Adrenal gland (tissue), 12 donors: Measurements from ENCODE around the gene ALLC. TPM values are rescaled to one million over a fixed set of nuclear protein-coding genes. Genes with fewer than 3 reads are reported as not detected.

Source experiments
- DNase-seq, 7 donors: peaks; one replicate each; pipeline ENCODE4 v3.0.0-alpha.2; 2019 to 2020
- H3K27ac ChIP-seq, 5 donors: fragments of 200-600 bp; sonication (generic) in 4 of 5; 1 replicate in 3 of 5; 2 replicates in 2 of 5; pipeline versions ENCODE4 v1.5.1 to v1.8.0; 2016 to 2020; ENCODE audit warnings: mild to moderate bottlenecking in 1 of 5
- H3K27me3 ChIP-seq: fragments of 200-600 bp; 2 replicates; pipeline ENCODE4 v1.8.0; 2021
- H3K36me3 ChIP-seq, 2 donors: fragments of 200-600 bp; replicated peaks in 1 of 2; 1 replicate in 1 of 2; 2 replicates in 1 of 2; pipeline versions ENCODE4 v1.5.1 to v1.8.0; 2018 to 2022
- H3K4me1 ChIP-seq, 2 donors: fragments of 200-600 bp; replicated peaks in 1 of 2; 1 replicate in 1 of 2; 2 replicates in 1 of 2; pipeline versions ENCODE4 v1.5.1 to v1.8.0; 2018 to 2021
- H3K4me3 ChIP-seq, 4 donors: fragments of 200-600 bp; sonication (generic) in 3 of 4; one replicate each; pipeline ENCODE4 v1.5.1; 2016 to 2018
- H3K9me3 ChIP-seq, 3 donors: fragments of 200-600 bp; sonication (generic) in 1 of 3; replicated peaks in 1 of 3; 1 replicate in 2 of 3; 2 replicates in 1 of 3; pipeline versions ENCODE4 v1.5.1 to v1.8.0; 2016 to 2021
- CTCF ChIP-seq, 6 experiments: fragments of 450-650 bp in 4 of 6; fragments of 200-600 bp in 2 of 6; sonication (generic) in 1 of 6; IDR thresholded peaks; 1 replicate in 5 of 6; 2 replicates in 1 of 6; pipeline versions ENCODE4 v1.5.1 to v1.8.0; 2016 to 2021; ENCODE audit warnings: antibody characterized with exemption in 6 of 6, mild to moderate bottlenecking in 2 of 6, moderate library complexity in 1 of 6
- POLR2A ChIP-seq, 2 donors: fragments of 450-650 bp; IDR thresholded peaks; one replicate each; pipeline ENCODE4 v1.6.1; 2017; ENCODE audit warnings: antibody characterized with exemption in 2 of 2, mild to moderate bottlenecking in 2 of 2, moderate library complexity in 1 of 2
- WGBS, 4 donors: extraction: QIAGEN DNeasy Blood & Tissue Kit in 2 of 4; methylation state at CpG; one replicate each; pipeline versions ENCODE4 v1.1.5 to v1.1.7; 2013 to 2017; 5-methylcytosine and 5-hydroxymethylcytosine counted together
- intact Hi-C, 2 donors: fragments of 100-400 bp; cut with DNase I; formaldehyde crosslinking; loops; one replicate each; pipeline versions ENCODE4 v1.14.1 to v1.15.0; 2022 to 2023
- polyA plus RNA-seq, 3 donors: library from polyadenylated mRNA; stranded (reverse); fragments of 200-250 nt in 2 of 3; fragments of 350-450 nt in 1 of 3; fragmentation: Illumina TruSeq in 1 of 3; extraction: RNeasy Lipid Tissue Mini Kit (QIAGEN cat#74804) in 1 of 3; gene quantifications; one replicate each; pipeline ENCODE4 v1.2.3, GENCODE V29; 2013 to 2014
- total RNA-seq, 9 donors: library from RNA; depleted of rRNA in 4 of 9; stranded (reverse); fragments of >200 nt in 4 of 9; fragments of 120-200 nt in 1 of 9; fragmentation: NEBNext Ultra II Directional in 1 of 9; extraction: Animal tissue kit (Norgen Biotek cat#: 25700) in 1 of 9; gene quantifications; one replicate each; pipeline versions ENCODE4 v1.1.0 to v1.2.4, GENCODE V29; 2013 to 2023
- donor health status: healthy with polysubstance abuse.
- donor health status: Bipolar disorder and iron deficiency.
- donor health status: DM: yes; HTN: yes; CAD: no.
- donor health status: DM: no; HTN: no; CAD: no.
- donor health status: DM: no; HTN: no; CAD: no.
- donor health status: DM: yes; HTN: yes; CAD: no.

ALLC gene
- total and polyA plus RNA-seq, 12 donors: 0.07 to 7.9 (median 0.72) TPM; not detected in 5

DNA sequence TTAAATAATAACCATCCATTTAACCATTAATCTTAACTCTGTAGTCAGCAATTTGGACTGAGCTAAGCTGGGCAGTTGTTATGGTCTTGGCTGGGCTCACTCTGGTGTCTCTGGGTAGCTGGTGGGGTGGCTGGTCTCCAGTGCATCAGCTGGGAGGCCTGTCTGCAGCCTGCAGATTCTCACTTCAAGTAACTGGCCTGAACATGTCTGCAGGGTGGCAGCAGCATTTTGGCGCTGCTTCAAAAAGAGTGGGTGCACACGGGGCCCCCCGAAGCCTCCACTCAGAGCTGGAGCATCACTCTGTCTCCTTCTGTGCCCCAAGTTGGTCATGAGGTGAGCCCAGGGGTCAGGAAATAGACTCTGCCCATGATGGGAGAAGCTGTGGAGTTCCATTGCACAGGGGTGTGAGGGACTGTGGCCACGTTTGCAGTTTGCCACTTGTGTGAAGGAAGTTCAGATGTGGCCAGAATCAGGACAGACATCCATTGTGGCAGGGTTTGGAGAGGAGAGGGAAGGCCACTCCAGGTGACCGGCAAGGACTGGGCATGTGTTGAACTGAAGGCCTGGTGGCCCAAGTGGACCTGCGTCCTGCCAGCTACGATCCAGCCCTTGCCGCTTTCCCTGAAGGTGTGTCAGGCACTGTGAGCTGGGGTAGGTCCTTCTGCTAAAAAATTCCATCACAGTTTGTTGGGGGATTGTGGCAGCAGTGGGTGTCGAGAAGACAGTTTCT lies 4.9 kb upstream of the ALLC start:
- DNase-seq: no peak
- Histone ChIP-seq H3K9me3 (no peaks in the 10 kb centered on the region), H3K27me3 (no peaks in the 10 kb centered on the region), H3K27ac (peak overlapping the region in 1 of 5 donors; percentile 80), H3K4me3 (no peak overlapping the region), H3K36me3 (no peaks in the 10 kb centered on the region), H3K4me1 (peaks cover 6 to 29% of the 10 kb centered on the region in 2 donors)
- 86 to 96% (median 96%) methylated on average over 4 to 9 of the region's 9 CpGs for WGBS, 4 donors
- TF ChIP-seq CTCF (IDR thresholded peaks at IDR 0.05) (no peak), POLR2A (IDR thresholded peaks at IDR 0.05) (no peak)
- intact Hi-C loops: no loop called here

DNA sequence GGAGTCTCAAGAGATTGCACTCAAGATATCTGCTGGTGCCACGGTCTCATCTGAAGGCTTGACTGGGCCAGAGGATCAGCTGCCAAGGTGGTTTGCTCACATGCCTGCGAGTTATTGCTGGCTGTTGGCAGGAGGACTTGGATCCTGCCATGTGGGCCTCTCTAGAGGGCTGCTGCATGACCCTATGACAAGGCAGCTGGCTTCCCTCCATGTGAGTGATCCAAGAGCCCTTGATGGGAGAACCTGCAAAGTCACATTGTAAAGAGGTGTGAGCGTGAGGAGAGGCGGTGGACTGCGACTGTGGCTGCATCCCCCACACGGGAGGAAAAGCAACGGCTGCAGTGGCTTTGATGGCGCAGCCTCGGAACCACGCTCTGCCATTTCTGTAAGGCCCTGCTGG lies 4.0 kb upstream of the ALLC start:
- intact Hi-C loops: no loop called here
- 87 to 98% (median 91%) methylated on average over 5 to 10 of the region's 10 CpGs for WGBS, 4 donors
- no peak for TF ChIP-seq POLR2A (IDR thresholded peaks at IDR 0.05)
- no peak for TF ChIP-seq CTCF (IDR thresholded peaks at IDR 0.05)
- no peak overlapping the region for H3K27ac ChIP-seq
- no peak for DNase-seq
- no peaks in the 10 kb centered on the region for H3K27me3 ChIP-seq
- no peak overlapping the region for H3K4me3 ChIP-seq
- peaks cover 11 to 37% of the 10 kb centered on the region in 2 donors for H3K4me1 ChIP-seq
- H3K36me3 ChIP-seq: no peaks in the 10 kb centered on the region
- no peaks in the 10 kb centered on the region for H3K9me3 ChIP-seq

DNA sequence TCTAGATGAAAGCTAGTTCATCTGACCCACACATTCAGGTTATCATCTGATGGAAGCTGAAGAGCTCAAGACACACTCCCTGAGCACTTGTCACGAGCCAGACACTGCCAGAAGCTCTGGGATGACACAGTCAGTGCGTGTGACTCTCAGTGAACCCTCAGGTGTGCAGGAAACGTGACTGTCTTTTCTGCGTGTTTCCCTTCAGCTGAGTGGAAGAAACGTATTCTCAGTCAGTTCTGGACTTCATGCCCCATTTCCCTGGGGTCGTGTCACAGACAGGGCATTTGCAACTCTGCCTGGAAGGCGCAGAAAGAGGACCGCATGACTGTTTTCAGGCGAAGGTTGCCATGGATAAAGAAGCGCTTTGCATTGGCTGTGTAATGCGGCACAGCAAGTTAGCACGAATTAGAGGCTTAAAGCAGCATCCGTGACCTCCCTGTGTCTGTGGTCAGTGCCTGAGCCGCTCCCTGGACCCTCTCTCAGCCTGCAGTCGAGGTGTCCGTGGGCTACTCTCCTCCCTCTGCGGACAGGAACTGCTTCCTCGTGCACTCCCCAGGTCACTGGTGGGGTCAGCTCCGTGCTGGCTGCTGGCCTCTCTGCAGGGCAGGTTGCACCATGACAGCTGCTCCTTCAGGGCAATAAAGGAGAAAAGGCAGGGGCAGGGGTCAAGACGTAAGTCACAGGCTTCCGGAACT lies 3.3 kb upstream of the ALLC start:
- H3K27me3 ChIP-seq: no peaks in the 10 kb centered on the region
- DNase-seq: no peak
- H3K27ac ChIP-seq: no peak overlapping the region
- TF ChIP-seq CTCF (IDR thresholded peaks at IDR 0.05): no peak
- no peak for TF ChIP-seq POLR2A (IDR thresholded peaks at IDR 0.05)
- no peaks in the 10 kb centered on the region for H3K36me3 ChIP-seq
- peaks cover 17 to 44% of the 10 kb centered on the region in 2 donors for H3K4me1 ChIP-seq
- no peak overlapping the region for H3K4me3 ChIP-seq
- H3K9me3 ChIP-seq: no peaks in the 10 kb centered on the region
- intact Hi-C loops: no loop called here
- WGBS, 4 donors: 82 to 90% (median 85%) methylated on average over 21 of the region's 21 CpGs

DNA sequence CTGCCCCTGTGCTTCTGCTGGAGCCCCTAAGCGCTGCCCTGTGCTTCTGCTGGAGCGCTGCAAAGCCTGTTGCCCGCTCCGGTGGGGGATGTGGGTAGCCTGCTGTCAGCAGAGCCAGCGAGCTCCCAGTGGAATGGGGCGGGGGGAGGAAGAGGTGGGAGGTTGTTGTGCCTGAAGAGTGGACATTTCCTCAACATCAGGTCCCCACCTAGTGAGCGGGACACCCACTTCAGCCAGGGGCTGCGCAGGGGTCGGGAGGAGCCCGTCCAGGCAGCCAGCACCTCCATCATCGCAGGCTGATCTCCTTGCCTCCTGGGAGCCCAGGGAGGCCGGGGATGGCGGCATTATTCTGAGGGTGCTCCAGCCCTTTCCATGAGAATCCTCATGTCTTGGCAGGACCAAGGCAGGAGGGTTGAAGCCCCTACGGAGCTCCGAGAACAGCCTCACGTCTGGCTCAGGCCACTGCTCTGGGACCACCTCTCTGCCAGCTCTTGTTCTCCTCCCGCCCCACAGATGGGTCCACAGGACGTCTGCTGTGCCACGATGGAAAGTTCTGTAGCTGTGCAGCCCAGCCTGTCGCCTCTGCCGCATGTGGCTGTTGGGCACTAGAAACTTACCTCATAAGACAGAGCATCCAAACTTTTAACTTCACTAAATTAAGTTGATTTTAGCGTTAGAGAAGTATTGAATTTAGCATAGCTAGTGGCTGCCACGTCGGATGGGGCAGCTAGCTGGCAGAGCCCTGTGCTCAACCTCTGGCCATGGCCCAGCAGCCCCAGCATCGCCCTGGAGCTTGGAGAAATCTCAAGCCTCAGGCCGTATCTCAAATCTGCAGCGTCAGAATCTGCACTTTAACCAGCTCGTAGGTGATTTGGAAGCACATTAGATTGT lies 1.9 kb upstream of the ALLC start:
- intact Hi-C loops: no loop called here

More for the DNA sequence above, 1.9 kb upstream of the ALLC start:
- TF ChIP-seq POLR2A (IDR thresholded peaks at IDR 0.05) (no peak), CTCF (IDR thresholded peaks at IDR 0.05) (no peak)
- Histone ChIP-seq H3K27me3 (no peaks in the 10 kb centered on the region), H3K9me3 (no peaks in the 10 kb centered on the region), H3K4me1 (peaks cover 19 to 44% of the 10 kb centered on the region in 2 donors), H3K27ac (peak overlapping the region in 4 of 5 donors; percentile 71 to 85 (median 81)), H3K4me3 (no peak overlapping the region), H3K36me3 (no peaks in the 10 kb centered on the region)
- DNase-seq: peak in 2 of 7 donors; percentile 32 to 34
- 75 to 86% (median 81%) methylated on average over 23 to 28 of the region's 28 CpGs for WGBS, 4 donors
